GM10248 (cell line): ENCODE measurements around the gene LNX2.

Source experiments
- CTCF ChIA-PET: fragments of 300-600 bp; sonication (Branson Sonifier 250); formaldehyde crosslinking; extraction: SDS; loops from one replicate; lab custom pipeline; 2021; ENCODE audit warnings: antibody characterized with exemption; lab: Yijun Ruan, JAX
- POLR2A ChIA-PET: fragments of 350-650 bp; sonication (Branson Sonifier 250); formaldehyde crosslinking; extraction: SDS; loops from one replicate; lab custom pipeline; 2020; ENCODE audit warnings: antibody characterized with exemption; lab: Yijun Ruan, JAX
- DNase-seq: peaks from one replicate; pipeline ENCODE4 v3.0.0; 2012; ENCODE audit errors: extremely low spot score
- CTCF ChIP-seq: IDR thresholded peaks from 2 replicates; pipeline ENCODE4 v1.5.1; 2012; ENCODE audit warnings: mild to moderate bottlenecking, low read depth; ENCODE audit errors: extremely low read depth, missing control alignments, control extremely low read depth

LNX2 gene

GRCh38 chr13:27662738-27663470 is 42.6 kb upstream of the LNX2 start:
- DNase-seq = no peak
- no peak for TF ChIP-seq CTCF
- POLR2A ChIA-PET = no interaction called here
- CTCF ChIA-PET = interaction anchor here (1.3 kb wide), 1 partner anchor 322 kb away, joined by 3 read pairs; no protein-coding TSS in a partner anchor

GRCh38 chr13:27661017-27661416 is 40.7 kb upstream of the LNX2 start:
- TF ChIP-seq CTCF = no peak
- no peak for DNase-seq
- ChIA-PET POLR2A (no interaction called here), CTCF (interaction anchor here (3.0 kb wide), 1 partner anchor 11 kb away, joined by 12 read pairs; no protein-coding TSS in a partner anchor)

- ChIA-PET POLR2A (no interaction called here), CTCF (interaction anchor here (3.0 kb wide), 1 partner anchor 11 kb away, joined by 12 read pairs; no protein-coding TSS in a partner anchor)
- DNase-seq = no peak
- no peak for TF ChIP-seq CTCF
These were observed 40.2 kb upstream of the LNX2 start for GRCh38 chr13:27660511-27660910.

GRCh38 chr13:27659145-27659865 is 39.0 kb upstream of the LNX2 start:
- CTCF ChIA-PET = interaction anchor here (3.0 kb wide), 1 partner anchor 10 kb away, joined by 12 read pairs; no protein-coding TSS in a partner anchor
- POLR2A ChIA-PET = no interaction called here
- no peak for TF ChIP-seq CTCF
- DNase-seq = no peak

- ChIA-PET POLR2A (no interaction called here), CTCF (interaction anchor here (1.3 kb wide), 2 partner anchors 27 to 39 kb away, joined by 4 read pairs; partner anchors contain the start of gene LNX2)
These were observed 38.2 kb upstream of the LNX2 start for GRCh38 chr13:27658546-27658945.

More at GRCh38 chr13:27658546-27658945, 38.2 kb upstream of the LNX2 start:
- no peak for TF ChIP-seq CTCF
- no peak for DNase-seq
